DMS79 treated with DMSO at 0.1 percent for 48 hours (cell line): Measurements from ENCODE around the gene DNAH3.
"Not testable (repeated sequence)": the region's sequence is repeated elsewhere in the genome, so short reads cannot be mapped to it uniquely, and the experiment has no call there.

Source experiments
- DNase-seq: peaks from one replicate; lab custom pipeline; 2025; lab: John Stamatoyannopoulos, UW

The DNAH3 gene

DNA sequence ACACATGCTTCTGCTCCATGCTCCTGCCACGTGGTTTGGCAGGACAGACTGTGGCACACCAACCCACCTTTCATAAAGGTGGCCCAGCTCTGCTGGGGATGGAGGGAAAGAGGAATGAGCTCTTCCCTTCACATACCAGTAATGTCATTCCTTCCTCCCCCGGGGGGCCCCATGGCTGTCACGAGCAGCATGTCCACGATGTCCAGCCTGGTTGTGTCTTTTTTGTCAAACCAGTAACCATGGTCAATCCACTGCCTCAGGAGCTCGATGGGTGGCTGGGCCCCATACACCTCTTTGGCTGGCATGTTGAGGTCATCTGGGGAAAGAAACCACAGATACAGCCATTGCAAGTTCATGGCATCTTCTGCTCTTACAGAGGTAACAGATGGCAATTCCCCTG, 153.5 kb downstream of the DNAH3 start:
- no peak for DNase-seq

DNA sequence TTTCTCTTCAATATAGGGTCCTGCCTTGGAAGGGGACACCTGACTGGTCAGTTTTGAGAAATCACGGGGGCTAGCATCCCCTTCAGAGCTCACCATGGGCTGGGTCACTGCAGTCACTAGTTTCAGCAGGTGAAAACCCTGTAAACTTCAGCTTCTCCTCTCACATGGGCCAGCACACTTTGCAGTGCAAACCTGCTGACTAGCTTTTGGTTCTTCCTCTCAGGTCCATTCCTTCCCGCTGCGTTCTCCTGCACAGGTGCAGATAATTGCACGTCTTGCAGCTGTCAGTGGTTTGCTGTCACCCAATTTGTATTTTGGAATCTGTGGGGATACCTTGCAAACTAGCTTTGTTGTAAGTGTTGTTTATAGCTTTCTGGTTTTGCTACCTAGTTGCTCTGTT, 154.9 kb downstream of the DNAH3 start:
- DNase-seq = no peak

DNA sequence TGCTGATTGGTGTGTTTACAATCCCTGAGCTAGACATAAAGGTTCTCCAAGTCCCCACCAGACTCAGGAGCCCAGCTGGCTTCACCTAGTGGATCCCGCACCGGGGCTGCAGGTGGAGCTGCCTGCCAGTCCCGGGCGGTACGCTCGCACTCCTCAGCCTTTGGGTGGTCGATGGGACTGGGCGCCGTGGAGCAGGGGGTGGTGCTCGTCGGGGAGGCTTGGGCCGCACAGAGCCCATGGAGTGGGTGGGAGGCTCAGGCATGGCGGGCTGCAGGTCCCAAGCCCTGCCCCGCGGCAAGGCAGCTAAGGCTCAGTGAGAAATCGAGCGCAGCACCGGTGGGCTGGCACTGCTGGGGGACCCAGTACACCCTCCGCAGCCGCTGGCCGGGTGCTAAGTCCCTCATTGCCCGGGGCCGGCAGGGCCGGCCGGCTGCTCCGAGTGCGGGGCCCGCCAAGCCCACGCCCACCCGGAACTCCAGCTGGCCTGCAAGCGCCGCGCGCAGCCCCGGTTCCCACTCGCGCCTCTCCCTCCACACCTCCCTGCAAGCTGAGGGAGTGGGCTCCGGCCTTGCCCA, 161.1 kb downstream of the DNAH3 start:
- DNase-seq = not testable (repeated sequence)

DNA sequence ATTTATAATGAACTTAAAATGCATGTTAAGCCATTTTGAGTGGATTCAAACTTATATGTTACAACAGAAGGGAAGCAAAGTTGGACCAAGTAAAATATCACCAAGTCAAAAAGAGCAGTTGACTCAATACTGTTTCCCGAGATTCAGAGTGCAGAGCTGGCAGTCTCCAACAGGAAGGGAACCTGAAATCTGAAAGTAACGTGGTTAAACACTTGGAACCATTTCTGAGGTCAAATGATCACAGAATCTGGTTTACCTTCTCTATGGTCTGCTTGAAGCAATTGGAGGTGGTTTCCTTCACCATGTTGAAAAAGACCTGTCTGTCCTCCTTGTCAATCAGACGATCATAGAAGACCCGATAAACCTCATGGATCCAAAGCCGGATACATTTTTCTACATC, 163.6 kb downstream of the DNAH3 start:
- DNase-seq = no peak

DNA sequence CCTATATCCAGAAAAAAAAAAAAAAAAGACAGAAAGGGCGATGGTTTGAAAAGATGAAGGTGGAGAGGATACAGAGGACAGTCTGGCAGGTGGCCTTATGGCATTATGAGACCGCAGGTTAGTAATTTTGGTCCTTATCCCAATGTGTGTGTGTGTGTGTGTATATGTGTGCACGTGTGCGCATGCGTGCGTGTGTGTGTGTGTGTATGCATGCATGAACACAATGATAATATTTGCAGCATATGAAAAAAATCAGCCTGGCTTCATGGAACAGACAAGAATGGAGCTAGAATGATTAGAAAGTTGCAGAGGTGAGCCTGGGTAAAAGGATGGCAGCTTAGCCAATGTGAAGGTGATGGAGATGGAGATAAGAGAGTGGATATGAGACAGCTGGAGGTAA, 166.6 kb downstream of the DNAH3 start:
- no peak for DNase-seq

DNA sequence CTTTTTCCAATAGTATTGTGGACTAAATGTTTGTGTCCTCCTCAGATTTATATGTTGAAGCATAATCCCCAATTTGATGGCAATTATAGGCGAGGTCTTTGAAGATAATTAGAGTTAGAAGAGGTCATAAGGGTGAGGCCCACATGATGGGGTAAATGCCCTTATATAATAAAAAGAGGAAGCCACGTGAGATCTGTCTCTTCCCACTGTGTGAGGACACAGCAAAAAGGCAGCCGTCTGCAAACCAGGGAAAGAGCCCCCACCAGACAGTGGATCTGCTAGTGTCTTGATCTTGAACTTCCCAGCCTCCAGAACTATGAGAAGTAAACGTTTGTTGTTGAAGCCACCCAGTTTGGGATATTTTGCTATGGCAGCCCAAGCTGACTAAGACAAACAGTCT, 174.1 kb downstream of the DNAH3 start:
- DNase-seq = no peak

DNA sequence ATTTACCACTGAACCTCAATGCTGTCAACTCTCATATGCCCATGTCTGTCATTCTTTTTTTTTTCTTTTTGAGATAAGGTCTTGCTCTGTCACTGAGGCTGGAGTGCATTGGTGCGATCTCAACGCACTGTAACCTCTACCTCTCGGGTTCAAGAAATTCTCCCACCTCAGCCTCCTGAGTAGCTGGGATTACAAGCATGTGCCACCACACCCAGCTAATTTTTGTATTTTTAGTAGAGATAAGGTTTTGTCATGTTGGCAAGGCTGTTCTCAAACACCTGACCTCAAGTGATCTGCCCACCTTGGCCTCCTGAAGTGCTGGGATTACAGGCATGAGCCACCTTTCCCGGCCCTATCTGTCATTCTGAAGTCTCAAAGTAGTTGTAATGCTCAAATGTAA, 177.4 kb downstream of the DNAH3 start:
- not testable (repeated sequence) for DNase-seq

DNA sequence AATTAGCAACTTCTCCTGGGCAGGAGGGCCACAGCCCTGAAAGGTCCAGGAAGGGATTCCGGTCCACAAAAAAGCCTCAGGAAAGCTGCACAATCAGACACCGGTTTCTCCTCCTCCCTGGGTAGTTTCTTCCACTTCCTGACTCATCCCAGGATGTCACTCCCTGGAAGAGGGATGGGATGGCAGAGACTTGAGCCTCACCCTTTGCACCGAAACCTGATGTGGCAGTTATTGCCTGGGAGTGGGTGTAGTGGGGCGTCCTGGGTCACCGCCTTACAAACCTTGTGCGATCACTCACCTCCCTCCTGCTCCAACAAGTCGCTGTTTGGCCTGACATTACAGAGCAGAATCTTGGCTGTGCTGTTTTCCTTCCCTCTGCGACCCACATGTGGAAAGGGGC, 179.2 kb downstream of the DNAH3 start:
- no peak for DNase-seq

DNA sequence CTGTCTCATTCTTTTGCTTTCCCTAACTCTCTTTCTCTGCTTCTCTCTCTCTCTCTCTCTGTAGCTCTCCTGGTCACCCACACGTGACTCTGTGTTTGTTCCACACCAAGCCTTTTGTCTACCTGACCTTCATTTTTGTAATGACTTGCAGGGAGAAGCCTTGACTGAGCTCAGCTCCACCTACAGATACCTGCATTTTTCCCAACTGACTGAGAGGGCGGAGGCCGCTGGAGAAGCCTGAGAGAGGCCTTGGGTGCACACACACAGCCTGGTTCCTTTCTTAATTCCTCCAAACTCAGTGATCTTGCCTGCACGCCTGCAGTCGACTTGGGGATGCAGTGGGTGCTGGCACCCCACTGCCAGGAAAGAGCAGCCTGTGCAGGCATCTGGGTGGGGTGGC, 181.3 kb downstream of the DNAH3 start:
- no peak for DNase-seq

DNA sequence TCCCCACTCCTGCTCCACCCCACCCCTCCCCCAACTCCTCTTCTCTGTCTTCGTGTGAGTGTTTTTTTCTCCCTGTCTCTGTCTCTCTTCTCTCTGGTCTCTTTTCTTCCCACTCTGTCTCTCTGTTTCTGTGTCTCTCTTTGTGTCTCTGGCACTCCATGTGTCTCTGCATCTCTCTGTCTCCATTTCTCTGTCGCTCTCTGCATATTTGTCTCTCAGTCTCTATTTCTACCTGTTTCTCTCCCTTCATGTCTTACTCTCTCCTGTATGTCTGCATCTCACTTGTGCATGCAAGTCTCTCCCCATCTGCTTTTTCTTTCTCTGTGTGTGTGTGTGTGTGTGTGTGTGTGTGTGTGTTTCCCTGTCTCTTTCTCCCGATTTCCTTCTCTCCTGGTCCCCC, 181.9 kb downstream of the DNAH3 start:
- DNase-seq = no peak

DNA sequence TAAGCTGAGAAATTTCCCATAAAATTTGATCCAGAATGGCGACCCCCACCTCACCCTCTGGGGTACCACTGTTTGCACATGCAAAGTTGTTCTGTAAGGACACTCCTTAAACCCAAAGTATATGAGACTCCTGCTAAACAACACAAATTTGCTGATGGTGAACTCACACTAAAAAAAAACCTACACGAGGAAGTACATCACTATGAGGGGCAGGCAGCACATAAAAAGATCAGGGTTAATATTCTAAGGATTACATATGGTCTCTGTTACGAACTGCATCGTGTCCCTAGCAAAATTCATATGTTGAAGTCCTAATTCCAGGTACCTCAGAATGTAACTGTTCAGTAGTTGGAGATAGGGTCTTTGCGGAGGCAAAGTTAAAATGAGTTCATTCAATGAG, 189.7 kb downstream of the DNAH3 start:
- no peak for DNase-seq

DNA sequence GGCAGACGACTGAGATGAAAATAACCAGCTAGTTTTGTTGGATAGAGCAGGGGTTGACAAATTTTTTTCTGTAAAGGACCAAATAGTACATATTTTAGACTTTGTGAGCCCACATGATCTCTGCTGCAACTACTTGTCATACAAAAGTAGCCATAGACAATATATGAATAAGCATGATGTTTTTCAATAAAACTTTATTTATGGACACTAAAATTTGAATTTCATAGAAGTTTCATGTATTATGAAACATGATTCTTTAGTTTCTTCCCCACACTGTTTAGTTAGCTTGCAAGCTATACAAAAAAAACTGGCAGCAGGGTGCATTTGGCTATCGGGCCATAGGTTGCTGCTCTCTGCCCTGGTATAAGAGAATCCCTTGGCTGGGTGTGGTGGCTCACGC, 193.5 kb downstream of the DNAH3 start:
- DNase-seq = no peak

DNA sequence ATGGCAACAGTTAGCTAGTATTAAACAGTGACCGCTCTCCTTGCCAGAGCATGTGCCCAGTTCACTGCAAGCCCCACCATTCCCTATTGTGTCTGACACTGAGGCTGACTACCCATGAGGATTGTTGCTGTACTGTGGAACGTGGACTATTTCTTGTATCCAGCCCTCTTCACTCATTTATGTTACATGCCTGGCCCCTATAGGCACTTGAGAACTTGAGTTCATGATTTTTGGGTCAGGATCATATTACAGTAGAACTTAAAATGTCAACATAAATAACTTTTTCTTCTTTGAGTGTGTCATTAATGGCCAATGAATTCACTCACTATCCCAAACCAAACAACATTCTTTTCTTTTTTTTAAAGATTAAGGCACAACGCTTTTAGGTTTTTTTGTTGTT, 194.3 kb downstream of the DNAH3 start:
- DNase-seq = no peak

DNA sequence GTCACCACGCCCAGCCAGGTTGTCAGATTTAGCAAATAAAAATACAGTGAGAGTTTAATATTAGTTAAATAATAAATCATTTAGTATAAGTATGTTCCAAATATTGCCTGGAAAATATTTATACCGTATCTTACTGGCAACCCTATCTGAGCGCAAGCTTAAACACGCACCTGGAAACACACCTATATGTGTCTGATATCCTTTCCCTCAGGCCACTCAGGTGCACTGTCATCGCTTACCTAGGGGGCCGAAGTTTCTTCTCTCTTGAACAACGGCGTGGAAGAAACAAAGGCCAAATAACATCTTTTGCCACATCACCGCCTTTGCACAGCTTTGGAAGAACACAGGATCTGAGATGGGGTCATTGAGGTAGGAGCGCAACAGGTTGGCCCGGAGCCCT, 196.1 kb downstream of the DNAH3 start:
- no peak for DNase-seq

DNA sequence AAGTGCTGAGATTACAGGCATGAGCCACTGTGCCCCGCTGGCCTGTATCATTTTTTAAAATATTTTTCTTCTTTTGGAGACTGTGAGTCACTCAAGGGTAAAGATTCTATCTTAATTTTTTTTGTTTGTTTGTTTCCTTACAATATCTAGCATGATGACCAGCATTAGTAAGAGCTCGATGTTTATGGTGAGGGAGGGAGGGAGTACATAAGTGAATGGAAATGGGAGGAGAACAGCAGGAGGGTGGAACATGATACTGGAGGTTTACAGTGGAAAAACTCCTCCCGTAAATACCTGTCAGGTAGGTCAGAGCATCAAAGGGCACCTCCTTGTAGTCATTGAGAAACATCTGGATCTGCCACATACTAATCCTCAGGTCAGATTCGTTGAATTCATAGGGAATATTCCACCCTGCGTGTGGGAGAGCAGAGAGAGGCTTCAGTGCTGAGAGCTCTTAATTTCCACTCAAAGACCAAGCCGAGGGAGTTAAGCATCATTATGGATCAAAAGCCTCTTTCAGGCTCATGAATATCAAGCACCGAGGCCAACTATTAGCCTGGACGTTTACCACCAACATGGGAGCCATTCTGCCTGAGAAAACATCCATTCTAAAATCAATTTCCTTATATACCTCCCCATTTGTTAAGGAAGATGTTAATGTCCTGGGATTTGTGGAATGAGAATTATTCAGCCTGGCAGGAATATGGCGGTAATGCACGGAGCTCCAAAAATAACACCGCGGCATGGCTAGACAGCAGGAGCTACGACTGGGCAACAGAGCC, 198.3 kb downstream of the DNAH3 start:
- DNase-seq = peak; percentile 89

DNA sequence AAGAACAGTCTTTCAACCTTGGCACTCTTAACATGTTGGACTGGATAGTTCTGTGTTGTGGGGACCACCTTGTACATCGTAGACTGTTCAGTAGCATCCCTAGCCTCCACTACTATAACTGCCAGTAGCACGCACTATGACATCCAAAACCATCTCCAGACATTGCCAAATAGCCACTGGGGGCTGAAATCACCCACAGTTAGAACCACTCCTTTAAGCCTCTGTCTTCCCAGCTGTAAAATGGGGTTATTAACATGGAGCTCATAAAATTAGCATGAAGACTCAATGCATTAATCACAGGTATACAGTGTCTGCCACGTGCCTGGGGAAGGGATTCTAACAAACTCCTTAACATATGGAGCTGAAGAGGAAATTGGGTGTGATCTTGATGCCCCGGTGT, 200.4 kb downstream of the DNAH3 start:
- no peak for DNase-seq

DNA sequence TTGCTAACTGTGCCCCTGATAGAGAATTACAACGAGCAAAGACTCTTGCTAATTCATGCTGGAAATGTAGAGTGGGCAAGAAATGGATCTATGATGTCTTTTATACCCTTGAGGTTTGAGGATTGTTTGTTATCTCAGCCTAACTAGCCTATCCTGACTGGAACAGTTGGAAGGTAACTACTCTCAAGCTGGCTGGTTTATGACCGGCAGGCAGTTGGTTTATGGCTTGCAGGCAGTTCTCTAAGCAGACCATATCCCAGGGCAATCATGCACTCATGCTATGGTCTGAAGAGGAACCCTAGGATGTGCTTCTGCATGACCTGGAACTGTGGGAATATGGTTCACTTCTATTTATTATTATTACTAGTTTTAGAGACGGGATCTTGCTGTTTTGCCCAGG, 201.0 kb downstream of the DNAH3 start:
- DNase-seq = no peak

DNA sequence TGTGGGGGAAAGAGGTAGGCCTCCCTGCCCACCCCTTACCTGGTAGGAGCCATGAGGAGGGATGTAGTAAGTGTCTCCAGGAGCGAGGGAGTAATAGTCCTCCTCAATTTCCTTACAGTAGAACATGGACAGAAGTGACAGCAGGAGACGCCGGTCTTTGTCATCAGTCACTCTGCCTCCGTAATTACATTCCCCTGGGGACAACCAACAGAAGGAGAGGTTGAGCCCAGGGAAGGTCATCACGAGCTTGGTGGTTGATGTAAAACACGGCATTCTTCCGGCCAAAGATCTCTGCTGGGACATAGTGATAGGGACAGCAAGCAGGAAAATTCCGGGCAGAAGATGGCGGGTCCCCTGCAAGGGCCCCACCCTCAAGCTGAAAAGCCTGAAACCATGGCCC, 202.2 kb downstream of the DNAH3 start:
- DNase-seq = no peak

DNA sequence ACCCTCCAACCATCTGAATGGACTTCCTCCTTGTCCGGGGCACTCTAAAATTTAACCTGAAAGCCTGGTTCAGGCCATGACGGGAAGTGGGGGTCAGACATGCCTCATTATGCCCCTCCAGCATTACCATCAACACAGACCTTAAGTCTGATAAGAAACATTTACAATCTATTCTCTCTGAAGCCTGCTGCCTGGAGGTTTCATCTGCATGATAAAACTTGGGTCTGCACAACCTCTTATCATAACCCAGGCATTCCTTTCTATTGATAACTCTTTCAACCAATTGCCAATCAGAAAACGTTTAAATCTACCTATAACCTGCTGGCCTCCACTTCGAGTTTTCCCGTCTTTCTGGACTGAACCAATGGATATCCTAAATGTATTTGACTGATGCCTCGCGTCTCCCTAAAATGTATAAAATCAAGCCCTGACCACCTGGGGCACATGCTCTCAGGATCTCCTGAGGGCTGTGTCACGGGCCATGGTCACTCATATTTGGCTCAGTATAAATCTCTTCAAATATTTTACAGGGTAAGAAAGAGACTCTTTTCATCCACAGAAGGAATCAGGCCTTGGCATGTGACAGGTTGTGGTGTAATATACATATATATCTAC, 204.5 kb downstream of the DNAH3 start:
- DNase-seq = no peak

DNA sequence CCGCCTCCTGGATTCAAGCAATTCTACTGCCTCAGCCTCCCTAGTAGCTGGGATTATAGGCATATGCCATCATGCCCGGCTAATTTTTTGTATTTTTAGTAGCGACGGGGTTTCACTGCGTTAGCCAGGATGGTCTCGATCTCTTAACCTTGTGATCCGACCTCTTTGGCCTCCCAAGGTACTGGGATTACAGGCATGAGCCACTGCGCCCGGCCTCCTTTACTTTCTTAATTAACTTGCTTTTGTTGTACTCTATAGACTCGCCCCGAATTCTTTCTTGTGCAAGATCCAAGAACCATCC, 205.1 kb downstream of the DNAH3 start:
- not testable (repeated sequence) for DNase-seq

DNA sequence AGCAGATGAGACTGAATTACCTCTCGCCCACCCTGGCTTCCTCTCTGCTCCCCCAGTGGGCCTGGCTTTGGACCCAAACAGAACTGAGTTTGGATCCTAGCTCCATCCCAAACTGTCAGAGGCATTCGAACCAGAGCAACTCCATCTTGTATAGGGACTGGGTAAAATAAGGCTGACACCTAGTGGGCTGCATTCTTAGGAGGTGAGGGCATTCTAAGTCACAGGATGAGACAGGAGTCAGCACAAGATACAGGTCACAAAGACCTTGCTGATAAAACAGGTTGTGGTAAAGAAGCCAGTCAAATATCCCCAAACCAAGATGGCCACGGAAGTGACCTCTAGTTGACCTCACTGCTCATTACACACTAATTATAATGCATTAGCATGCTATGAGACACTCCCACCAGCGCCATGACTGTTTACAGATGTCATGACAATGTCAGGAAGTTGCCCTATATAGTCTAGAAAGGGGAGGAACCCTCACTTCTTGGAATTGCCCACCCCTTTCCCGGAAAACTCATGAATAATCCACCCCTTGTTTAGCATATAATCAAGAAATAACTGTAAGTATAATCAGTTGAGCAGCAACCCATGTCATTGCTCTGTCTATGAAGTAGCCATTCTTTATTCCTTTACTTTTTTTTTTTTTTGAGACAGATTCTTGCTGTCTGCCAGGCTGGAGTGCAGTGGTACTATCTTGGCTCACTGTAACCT, 205.6 kb downstream of the DNAH3 start:
- no peak for DNase-seq

DNA sequence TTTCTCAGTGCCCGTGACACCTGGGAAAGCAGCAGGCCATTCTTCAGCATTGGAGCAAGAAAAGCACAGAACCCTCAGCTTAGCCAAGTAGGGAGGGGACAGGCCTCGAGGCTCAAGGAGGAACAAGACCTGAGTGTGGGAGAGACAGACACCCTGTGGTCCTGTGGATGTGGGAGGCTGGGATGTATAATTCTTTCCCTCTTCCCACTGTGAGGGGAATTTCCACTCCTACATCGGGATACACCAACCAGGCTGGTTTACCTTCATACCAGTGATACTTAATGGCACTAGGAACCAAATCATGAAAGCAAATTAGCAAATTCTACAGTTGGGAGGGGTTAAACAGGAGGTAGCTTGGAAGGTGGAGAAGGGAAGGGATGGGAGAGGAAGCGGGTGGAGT, 208.4 kb downstream of the DNAH3 start:
- no peak for DNase-seq

DNA sequence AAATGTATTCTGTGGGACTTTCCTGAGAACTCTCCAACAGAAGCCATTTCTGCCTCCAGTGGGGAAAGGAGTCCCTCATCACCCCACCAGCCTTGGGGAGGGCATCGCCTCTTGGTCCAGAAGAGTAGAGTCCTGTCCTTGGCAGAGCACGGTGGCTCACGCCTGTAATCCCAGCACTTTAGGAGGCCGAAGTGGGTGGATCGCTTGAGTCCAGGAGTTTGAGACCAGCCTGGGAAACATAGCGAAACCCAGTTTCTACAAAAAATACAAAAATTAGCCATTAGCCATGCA, 209.1 kb downstream of the DNAH3 start:
- DNase-seq = no peak
